Activated naive CD4-positive, alpha-beta T cell treated with anti-CD3 and anti-CD28 coated beads, Interleukin-2, amount 50 U/mL, for 24 hours (primary cell): ENCODE data around the gene PTK6.

ENCODE experiments used
- H3K27ac Mint-ChIP-seq: one replicate; pipeline ENCODE4 v1.8.0; 2021; ENCODE audit warnings: mild to moderate bottlenecking, mixed read lengths
- H3K27me3 Mint-ChIP-seq: one replicate; pipeline ENCODE4 v1.8.0; 2021; ENCODE audit warnings: mixed read lengths
- H3K36me3 Mint-ChIP-seq: one replicate; pipeline ENCODE4 v1.8.0; 2021; ENCODE audit warnings: mixed read lengths
- H3K4me1 Mint-ChIP-seq: one replicate; pipeline ENCODE4 v1.8.0; 2021; ENCODE audit warnings: mixed read lengths
- H3K4me3 Mint-ChIP-seq: one replicate; pipeline ENCODE4 v1.8.0; 2021; ENCODE audit warnings: mild to moderate bottlenecking, mixed read lengths
- H3K9me3 Mint-ChIP-seq: one replicate; pipeline ENCODE4 v1.8.0; 2021; ENCODE audit warnings: mixed read lengths

The PTK6 gene

GRCh38 chr20:63542696-63543095 is 5.5 kb upstream of the PTK6 start:
- Mint-ChIP-seq H3K4me3 (no peak overlapping the region), H3K27me3 (no peaks in the 10 kb centered on the region), H3K36me3 (no peaks in the 10 kb centered on the region), H3K27ac (peak overlapping the region; percentile 59), H3K9me3 (no peaks in the 10 kb centered on the region), H3K4me1 (peaks cover 4% of the 10 kb centered on the region)

GRCh38 chr20:63542031-63542559 is 4.9 kb upstream of the PTK6 start:
- Mint-ChIP-seq H3K36me3 (no peaks in the 10 kb centered on the region), H3K4me1 (peaks cover 4% of the 10 kb centered on the region), H3K27me3 (no peaks in the 10 kb centered on the region), H3K27ac (no peak overlapping the region), H3K9me3 (no peaks in the 10 kb centered on the region), H3K4me3 (no peak overlapping the region)

- Mint-ChIP-seq H3K4me1 (peaks cover 7% of the 10 kb centered on the region), H3K27ac (no peak overlapping the region)
Observed at GRCh38 chr20:63541371-63541770, 4.2 kb upstream of the PTK6 start.

GRCh38 chr20:63540417-63541186 is 3.4 kb upstream of the PTK6 start:
- H3K27me3 Mint-ChIP-seq, result no peaks in the 10 kb centered on the region
- H3K4me1 Mint-ChIP-seq, result peaks cover 7% of the 10 kb centered on the region
- H3K4me3 Mint-ChIP-seq, result no peak overlapping the region
- H3K27ac Mint-ChIP-seq, result peak overlapping the region; percentile 30
- H3K9me3 Mint-ChIP-seq, result no peaks in the 10 kb centered on the region
- H3K36me3 Mint-ChIP-seq, result no peaks in the 10 kb centered on the region

More at GRCh38 chr20:63541371-63541770, 4.2 kb upstream of the PTK6 start:
- no peaks in the 10 kb centered on the region for H3K9me3 Mint-ChIP-seq
- no peak overlapping the region for H3K4me3 Mint-ChIP-seq
- no peaks in the 10 kb centered on the region for H3K27me3 Mint-ChIP-seq
- H3K36me3 Mint-ChIP-seq, result no peaks in the 10 kb centered on the region

GRCh38 chr20:63539441-63540370 is 2.5 kb upstream of the PTK6 start:
- Mint-ChIP-seq H3K27me3 (no peaks in the 10 kb centered on the region), H3K27ac (peak overlapping the region; percentile 51), H3K9me3 (no peaks in the 10 kb centered on the region), H3K4me3 (no peak overlapping the region), H3K4me1 (peaks cover 3% of the 10 kb centered on the region), H3K36me3 (no peaks in the 10 kb centered on the region)

GRCh38 chr20:63539092-63539430 is 1.9 kb upstream of the PTK6 start:
- H3K4me3 Mint-ChIP-seq, result no peak overlapping the region
- H3K9me3 Mint-ChIP-seq, result no peaks in the 10 kb centered on the region
- H3K27me3 Mint-ChIP-seq, result no peaks in the 10 kb centered on the region
- H3K4me1 Mint-ChIP-seq, result peaks cover 3% of the 10 kb centered on the region
- no peaks in the 10 kb centered on the region for H3K36me3 Mint-ChIP-seq
- no peak overlapping the region for H3K27ac Mint-ChIP-seq

GRCh38 chr20:63538204-63539091 is 1.3 kb upstream of the PTK6 start:
- Mint-ChIP-seq H3K27ac (peak overlapping the region; percentile 89), H3K4me1 (peaks cover 3% of the 10 kb centered on the region), H3K9me3 (no peaks in the 10 kb centered on the region), H3K4me3 (peak overlapping the region; percentile 83), H3K36me3 (no peaks in the 10 kb centered on the region), H3K27me3 (no peaks in the 10 kb centered on the region)

GRCh38 chr20:63537525-63538203 is 488 bp upstream of the PTK6 start:
- H3K27ac Mint-ChIP-seq, result peak overlapping the region; percentile 89
- H3K36me3 Mint-ChIP-seq, result no peaks in the 10 kb centered on the region
- no peaks in the 10 kb centered on the region for H3K9me3 Mint-ChIP-seq
- peaks cover 3% of the 10 kb centered on the region for H3K4me1 Mint-ChIP-seq
- peak overlapping the region; percentile 83 for H3K4me3 Mint-ChIP-seq
- no peaks in the 10 kb centered on the region for H3K27me3 Mint-ChIP-seq

GRCh38 chr20:63536241-63536977 is 767 bp downstream of the PTK6 start:
- Mint-ChIP-seq H3K9me3 (no peaks in the 10 kb centered on the region), H3K27ac (no peak overlapping the region), H3K4me1 (peaks cover 3% of the 10 kb centered on the region), H3K27me3 (no peaks in the 10 kb centered on the region), H3K36me3 (no peaks in the 10 kb centered on the region), H3K4me3 (no peak overlapping the region)

GRCh38 chr20:63534831-63535651 is 2.1 kb downstream of the PTK6 start:
- Mint-ChIP-seq H3K36me3 (no peaks in the 10 kb centered on the region), H3K4me1 (peaks cover 3% of the 10 kb centered on the region), H3K27ac (no peak overlapping the region), H3K4me3 (no peak overlapping the region), H3K9me3 (no peaks in the 10 kb centered on the region), H3K27me3 (no peaks in the 10 kb centered on the region)

- Mint-ChIP-seq H3K36me3 (no peaks in the 10 kb centered on the region), H3K27ac (no peak overlapping the region), H3K9me3 (no peaks in the 10 kb centered on the region), H3K4me1 (peaks cover 3% of the 10 kb centered on the region), H3K27me3 (no peaks in the 10 kb centered on the region), H3K4me3 (no peak overlapping the region)
Observed at GRCh38 chr20:63534427-63534830, 2.7 kb downstream of the PTK6 start.

- no peak overlapping the region for H3K4me3 Mint-ChIP-seq
- H3K36me3 Mint-ChIP-seq, result no peaks in the 10 kb centered on the region
- no peaks in the 10 kb centered on the region for H3K27me3 Mint-ChIP-seq
- peaks cover 3% of the 10 kb centered on the region for H3K4me1 Mint-ChIP-seq
- H3K9me3 Mint-ChIP-seq, result no peaks in the 10 kb centered on the region
- no peak overlapping the region for H3K27ac Mint-ChIP-seq
Observed at GRCh38 chr20:63533871-63534393, 3.2 kb downstream of the PTK6 start.

- no peak overlapping the region for H3K4me3 Mint-ChIP-seq
- no peaks in the 10 kb centered on the region for H3K9me3 Mint-ChIP-seq
- no peaks in the 10 kb centered on the region for H3K36me3 Mint-ChIP-seq
- H3K27me3 Mint-ChIP-seq, result no peaks in the 10 kb centered on the region
- H3K27ac Mint-ChIP-seq, result no peak overlapping the region
- peaks cover 6% of the 10 kb centered on the region for H3K4me1 Mint-ChIP-seq
Observed at GRCh38 chr20:63533388-63533787, 3.8 kb downstream of the PTK6 start.
